DOHH2 (cell line): ENCODE data around the gene FNBP1L.

Source experiments
- EZH2phosphoT487 ChIP-seq: fragments of 200-600 bp; sonication (generic); IDR thresholded peaks from 2 replicates; pipeline ENCODE4 v1.6.1; 2017; ENCODE audit warnings: borderline replicate concordance, mild to moderate bottlenecking, antibody characterized with exemption, low read length, moderate library complexity, mixed read lengths
- TF ChIP-seq, protein P1 (sequence below): fragments of 200-600 bp; sonication (generic); IDR thresholded peaks from one replicate; pipeline ENCODE4 v1.5.1; 2014; ENCODE audit warnings: antibody characterized with exemption, mild to moderate bottlenecking, low read depth, low read length; ENCODE audit not compliant: poor library complexity, severe bottlenecking

DNA sequence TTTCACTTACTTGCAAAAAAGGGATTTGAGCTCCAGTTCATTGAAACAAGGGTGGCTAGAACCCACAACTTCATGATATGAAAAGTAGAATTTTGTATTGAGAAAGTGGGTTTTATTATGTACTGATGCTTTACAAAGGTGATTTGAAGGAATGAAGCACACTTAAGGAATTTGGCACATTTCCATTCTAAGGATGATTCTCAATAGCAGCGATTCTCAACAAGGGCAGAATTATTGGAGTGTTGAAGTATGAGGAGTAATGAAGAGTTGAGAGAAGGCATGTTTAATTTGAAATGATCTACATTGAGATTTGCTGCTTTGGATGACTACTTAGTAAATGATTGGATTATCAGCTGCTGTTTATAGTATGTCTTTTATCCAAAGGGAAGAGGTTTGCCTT, 54.7 kb downstream of the FNBP1L start:
- TF ChIP-seq, protein P1, sequence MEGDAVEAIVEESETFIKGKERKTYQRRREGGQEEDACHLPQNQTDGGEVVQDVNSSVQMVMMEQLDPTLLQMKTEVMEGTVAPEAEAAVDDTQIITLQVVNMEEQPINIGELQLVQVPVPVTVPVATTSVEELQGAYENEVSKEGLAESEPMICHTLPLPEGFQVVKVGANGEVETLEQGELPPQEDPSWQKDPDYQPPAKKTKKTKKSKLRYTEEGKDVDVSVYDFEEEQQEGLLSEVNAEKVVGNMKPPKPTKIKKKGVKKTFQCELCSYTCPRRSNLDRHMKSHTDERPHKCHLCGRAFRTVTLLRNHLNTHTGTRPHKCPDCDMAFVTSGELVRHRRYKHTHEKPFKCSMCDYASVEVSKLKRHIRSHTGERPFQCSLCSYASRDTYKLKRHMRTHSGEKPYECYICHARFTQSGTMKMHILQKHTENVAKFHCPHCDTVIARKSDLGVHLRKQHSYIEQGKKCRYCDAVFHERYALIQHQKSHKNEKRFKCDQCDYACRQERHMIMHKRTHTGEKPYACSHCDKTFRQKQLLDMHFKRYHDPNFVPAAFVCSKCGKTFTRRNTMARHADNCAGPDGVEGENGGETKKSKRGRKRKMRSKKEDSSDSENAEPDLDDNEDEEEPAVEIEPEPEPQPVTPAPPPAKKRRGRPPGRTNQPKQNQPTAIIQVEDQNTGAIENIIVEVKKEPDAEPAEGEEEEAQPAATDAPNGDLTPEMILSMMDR, result no peak
- TF ChIP-seq EZH2phosphoT487, result no peak
